Left lung (tissue), 10 donors: ENCODE results near the gene PPM1J. TPM values are rescaled to one million over a fixed set of nuclear protein-coding genes. Genes with fewer than 3 reads are reported as not detected.

ENCODE experiments used
- ATAC-seq: fragments of 200-7000 bp; cut with Tn5 transposase; one replicate; pipeline ENCODE4 v1.9.1; 2020; ENCODE audit warnings: moderate library complexity
- DNase-seq, 4 donors: peaks; one replicate each; pipeline ENCODE4 v3.0.0-alpha.2; 2013 to 2020
- H3K27ac ChIP-seq, 2 donors: fragments of 200-600 bp; sonication (generic) in 1 of 2; one replicate each; pipeline versions ENCODE4 v1.5.0 to v1.8.0; 2020 to 2021
- H3K27me3 ChIP-seq, 2 donors: fragments of 200-600 bp; sonication (generic) in 1 of 2; one replicate each; pipeline versions ENCODE4 v1.5.0 to v1.8.0; 2020 to 2021
- H3K36me3 ChIP-seq, 2 donors: fragments of 200-600 bp; sonication (generic) in 1 of 2; one replicate each; pipeline versions ENCODE4 v1.5.0 to v1.8.0; 2020 to 2021
- H3K4me1 ChIP-seq, 2 donors: fragments of 200-600 bp; one replicate each; pipeline ENCODE4 v1.8.0; 2021
- H3K4me3 ChIP-seq, 2 donors: fragments of 200-600 bp; sonication (generic) in 1 of 2; one replicate each; pipeline versions ENCODE4 v1.5.0 to v1.8.0; 2020 to 2021; ENCODE audit warnings: mild to moderate bottlenecking in 1 of 2
- H3K9me3 ChIP-seq, 2 donors: fragments of 200-600 bp; sonication (generic) in 1 of 2; one replicate each; pipeline versions ENCODE4 v1.5.0 to v1.8.0; 2020 to 2021
- intact Hi-C, 2 donors: fragments of 100-400 bp; cut with DNase I; formaldehyde crosslinking; loops; one replicate each; pipeline versions ENCODE4 v1.11.2 to v1.14.2; 2022
- polyA plus RNA-seq, 6 donors: library from polyadenylated mRNA; unstranded; fragments of 120-200 nt; gene quantifications; one replicate each; pipeline ENCODE4 v1.2.1, GENCODE V29; 2013; ENCODE audit not compliant: insufficient read length in 6 of 6
- total RNA-seq, 2 donors: library from RNA; stranded (reverse); fragmentation: NEBNext Ultra II Directional; extraction: Animal tissue kit (Norgen Biotek cat#: 25700); gene quantifications; one replicate each; pipeline ENCODE4 v1.2.1, GENCODE V29; 2021
- TF ChIP-seq, protein P1 (sequence below), 2 donors: fragments of 200-600 bp; sonication (generic) in 1 of 2; IDR thresholded peaks; one replicate each; pipeline versions ENCODE4 v1.5.0 to v1.8.0; 2021; ENCODE audit warnings: antibody characterized with exemption in 2 of 2
- donor health status: DM: no; HTN: yes; CAD: no.
- donor health status: DM: no; HTN: no; CAD: no.

The PPM1J gene
- total and polyA plus RNA-seq, 8 donors = 0.47 to 0.93 (median 0.65) TPM

DNA sequence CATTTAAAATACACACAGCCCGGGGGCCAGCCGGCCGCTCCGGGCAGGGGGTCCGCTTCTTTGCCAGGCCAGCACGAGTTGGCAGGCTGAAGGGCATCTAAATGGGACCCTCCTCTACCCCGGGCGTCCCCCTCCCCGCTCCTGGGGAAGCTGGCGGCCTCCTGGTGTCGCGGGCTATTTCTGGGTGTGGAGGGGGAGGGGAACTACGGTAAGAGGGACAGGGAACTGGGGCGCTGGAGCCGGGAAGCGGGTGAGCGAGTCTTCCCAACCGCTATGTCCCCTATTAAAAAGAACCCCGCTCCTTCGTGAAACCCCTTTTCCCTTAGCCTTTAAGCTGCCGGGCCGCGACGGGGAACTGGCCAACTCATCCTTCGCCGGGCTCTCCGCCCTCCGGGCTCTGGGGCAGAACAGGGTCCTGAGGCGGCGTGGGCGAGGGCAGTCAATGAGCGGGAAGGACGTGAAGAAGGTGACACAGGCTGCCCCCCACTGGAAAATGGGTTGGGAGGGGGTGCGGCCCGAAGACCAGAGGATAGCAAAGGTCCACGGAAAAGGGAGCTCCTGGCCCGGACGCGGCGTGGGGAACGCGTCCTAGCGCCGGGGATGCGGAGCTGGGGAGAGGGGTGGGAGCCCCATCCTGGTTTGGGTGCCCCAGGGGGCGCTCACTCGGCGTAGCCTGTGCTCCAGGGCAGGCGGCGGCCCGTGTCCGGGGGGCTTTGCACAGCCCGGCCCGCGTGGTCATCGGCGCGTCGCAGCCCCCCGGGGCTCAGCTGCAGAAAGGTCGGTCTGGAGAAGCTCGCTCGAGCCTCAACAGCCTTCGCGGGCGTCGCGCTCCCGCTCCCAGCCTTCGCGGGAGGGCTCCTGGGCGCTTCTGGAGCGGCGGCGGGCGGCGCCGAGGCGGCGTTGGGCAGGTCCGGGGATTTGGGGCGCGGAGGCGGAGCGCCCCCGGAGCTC is 544 bp downstream of the PPM1J start:
- H3K36me3 ChIP-seq = no peaks in the 10 kb centered on the region
- no peaks in the 10 kb centered on the region for H3K9me3 ChIP-seq
- no peak overlapping the region for H3K27ac ChIP-seq
- H3K27me3 ChIP-seq = peaks cover 0 to 31% of the 10 kb centered on the region in 2 donors
- TF ChIP-seq, protein P1, sequence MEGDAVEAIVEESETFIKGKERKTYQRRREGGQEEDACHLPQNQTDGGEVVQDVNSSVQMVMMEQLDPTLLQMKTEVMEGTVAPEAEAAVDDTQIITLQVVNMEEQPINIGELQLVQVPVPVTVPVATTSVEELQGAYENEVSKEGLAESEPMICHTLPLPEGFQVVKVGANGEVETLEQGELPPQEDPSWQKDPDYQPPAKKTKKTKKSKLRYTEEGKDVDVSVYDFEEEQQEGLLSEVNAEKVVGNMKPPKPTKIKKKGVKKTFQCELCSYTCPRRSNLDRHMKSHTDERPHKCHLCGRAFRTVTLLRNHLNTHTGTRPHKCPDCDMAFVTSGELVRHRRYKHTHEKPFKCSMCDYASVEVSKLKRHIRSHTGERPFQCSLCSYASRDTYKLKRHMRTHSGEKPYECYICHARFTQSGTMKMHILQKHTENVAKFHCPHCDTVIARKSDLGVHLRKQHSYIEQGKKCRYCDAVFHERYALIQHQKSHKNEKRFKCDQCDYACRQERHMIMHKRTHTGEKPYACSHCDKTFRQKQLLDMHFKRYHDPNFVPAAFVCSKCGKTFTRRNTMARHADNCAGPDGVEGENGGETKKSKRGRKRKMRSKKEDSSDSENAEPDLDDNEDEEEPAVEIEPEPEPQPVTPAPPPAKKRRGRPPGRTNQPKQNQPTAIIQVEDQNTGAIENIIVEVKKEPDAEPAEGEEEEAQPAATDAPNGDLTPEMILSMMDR (IDR thresholded peaks at IDR 0.05) = no peak
- peaks cover 13 to 37% of the 10 kb centered on the region in 2 donors for H3K4me1 ChIP-seq
- intact Hi-C loops = loop anchor here in 1 of 2 donors (5.0 kb wide), 1 partner anchor 88 kb away; no protein-coding TSS in a partner anchor
- peak overlapping the region; percentile 56 to 67 for H3K4me3 ChIP-seq
- DNase-seq = peak in 2 of 4 donors; percentile 55 to 88
- peak; percentile 0 for ATAC-seq

DNA sequence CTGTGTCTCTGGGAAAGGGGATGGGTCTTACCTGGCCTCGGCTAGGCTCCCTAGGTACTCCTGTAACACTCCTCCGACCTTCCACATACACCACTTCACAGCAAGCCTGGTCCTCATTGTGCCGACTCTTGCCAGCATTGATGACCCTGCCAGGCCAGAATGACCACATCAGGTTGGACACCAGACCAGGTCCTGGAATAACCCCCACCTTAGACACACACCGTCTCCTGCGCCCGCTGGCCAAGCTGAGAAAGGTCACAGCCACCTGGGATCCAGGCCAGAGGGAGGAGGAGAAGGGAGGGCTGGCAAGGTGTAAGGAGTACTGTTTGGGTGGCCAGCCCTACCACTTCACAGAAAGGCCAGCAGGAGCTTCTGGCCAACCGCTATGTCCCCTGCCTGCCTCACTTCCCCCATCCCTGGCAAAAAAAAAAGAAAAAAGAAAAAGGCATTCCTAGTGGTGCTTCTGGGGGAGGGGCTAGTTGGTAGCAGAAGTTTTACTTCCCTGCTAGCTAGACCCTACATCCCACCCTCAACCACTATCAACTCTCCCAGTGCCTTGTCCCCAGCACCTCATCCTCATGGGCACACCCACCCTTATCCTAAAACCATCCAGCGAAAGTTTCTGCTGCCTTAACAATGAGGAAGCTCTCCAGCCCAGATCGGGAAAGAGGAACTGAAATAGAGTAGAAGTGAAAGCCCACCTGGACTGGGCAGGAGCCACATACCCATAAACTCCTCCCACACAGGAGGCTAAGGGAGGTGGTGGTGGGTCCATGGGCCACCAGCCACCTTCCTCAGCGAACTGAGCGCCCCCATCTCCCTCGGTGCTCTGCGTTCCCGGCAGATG is 1.4 kb downstream of the PPM1J start:
- DNase-seq (peak in 1 of 4 donors; percentile 39), ATAC-seq (no peak)
- peak overlapping the region; percentile 56 to 67 for H3K4me3 ChIP-seq
- intact Hi-C loops = no loop called here
- peaks cover 10 to 33% of the 10 kb centered on the region in 2 donors for H3K4me1 ChIP-seq
- H3K36me3 ChIP-seq = no peaks in the 10 kb centered on the region
- H3K27ac ChIP-seq = no peak overlapping the region
- TF ChIP-seq, protein P1 (IDR thresholded peaks at IDR 0.05) = no peak
- H3K9me3 ChIP-seq = no peaks in the 10 kb centered on the region
- H3K27me3 ChIP-seq = peaks cover 0 to 22% of the 10 kb centered on the region in 2 donors

DNA sequence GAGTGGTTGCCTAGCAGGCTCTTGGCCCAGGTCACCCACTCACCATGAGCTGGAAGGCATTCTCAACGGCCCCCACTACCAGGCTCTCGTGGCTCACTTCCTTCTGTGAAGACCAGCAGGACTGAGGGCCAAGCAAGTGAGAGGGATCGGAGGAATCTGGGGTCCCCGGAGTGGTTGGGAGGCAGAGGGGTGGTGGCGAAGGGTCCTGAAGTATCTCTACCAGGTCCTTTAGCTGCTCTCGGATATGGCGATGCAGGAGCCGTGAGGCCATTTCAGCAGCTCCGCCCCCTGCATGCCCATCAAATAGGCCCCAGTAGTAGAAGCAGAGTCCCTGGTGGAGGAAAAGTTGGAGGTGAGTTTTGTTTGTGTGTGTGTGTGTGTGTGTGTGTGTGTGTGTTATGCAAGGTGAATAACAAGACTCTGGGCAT is 2.4 kb downstream of the PPM1J start:
- H3K9me3 ChIP-seq = no peaks in the 10 kb centered on the region
- no peak overlapping the region for H3K27ac ChIP-seq
- no peak for ATAC-seq
- TF ChIP-seq, protein P1 (IDR thresholded peaks at IDR 0.05) = no peak
- no peaks in the 10 kb centered on the region for H3K36me3 ChIP-seq
- intact Hi-C loops = no loop called here
- H3K4me1 ChIP-seq = peaks cover 9 to 31% of the 10 kb centered on the region in 2 donors
- H3K27me3 ChIP-seq = peaks cover 0 to 18% of the 10 kb centered on the region in 2 donors
- peak in 1 of 4 donors; percentile 31 for DNase-seq
- H3K4me3 ChIP-seq = no peak overlapping the region

DNA sequence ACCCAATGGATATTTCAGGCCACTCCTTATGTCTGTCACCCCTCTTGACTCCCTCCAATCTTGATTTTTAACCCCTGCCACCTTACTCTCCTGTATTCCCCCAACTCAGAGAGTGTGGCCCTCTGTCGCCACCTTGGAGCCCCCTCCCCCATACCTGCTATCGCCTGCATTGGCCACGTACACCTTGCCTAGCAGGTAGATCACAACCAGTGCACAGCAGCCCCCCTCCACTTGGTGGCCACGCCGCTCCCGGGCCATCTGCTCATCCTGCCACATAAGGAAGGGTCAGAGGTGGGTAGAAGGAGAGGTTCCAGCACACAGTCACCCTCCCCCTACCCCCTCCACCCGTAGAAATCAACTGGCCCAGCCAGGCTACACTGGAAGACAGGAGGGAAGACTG is 2.9 kb downstream of the PPM1J start:
- TF ChIP-seq, protein P1 (IDR thresholded peaks at IDR 0.05) = no peak
- ATAC-seq = no peak
- no peak overlapping the region for H3K4me3 ChIP-seq
- no peaks in the 10 kb centered on the region for H3K9me3 ChIP-seq
- peaks cover 0 to 22% of the 10 kb centered on the region in 2 donors for H3K27me3 ChIP-seq
- H3K4me1 ChIP-seq = peaks cover 13 to 36% of the 10 kb centered on the region in 2 donors
- intact Hi-C loops = no loop called here
- H3K36me3 ChIP-seq = no peaks in the 10 kb centered on the region
- DNase-seq = no peak
- no peak overlapping the region for H3K27ac ChIP-seq
